Hematopoietic multipotent progenitor cell (in vitro differentiated cells): ENCODE data around the gene ATP7A. TPM values are rescaled to one million over a fixed set of nuclear protein-coding genes. Genes with fewer than 3 reads are reported as not detected.
"Not testable (repeated sequence)": the region's sequence is repeated elsewhere in the genome, so short reads cannot be mapped to it uniquely, and the experiment has no call there.

Experiments used
- DNase-seq, 3 donors: peaks; one replicate each; pipeline ENCODE4 v3.0.0-alpha.2; 2011 to 2015; ENCODE audit warnings: low read depth in 2 of 3, low spot score in 2 of 3
- total RNA-seq: library from RNA; depleted of rRNA; stranded (reverse); fragments of >200 nt; gene quantifications from one replicate; pipeline ENCODE4 v1.2.3, GENCODE V29; 2012

Gene ATP7A
- total RNA-seq = 7.8 TPM

DNA sequence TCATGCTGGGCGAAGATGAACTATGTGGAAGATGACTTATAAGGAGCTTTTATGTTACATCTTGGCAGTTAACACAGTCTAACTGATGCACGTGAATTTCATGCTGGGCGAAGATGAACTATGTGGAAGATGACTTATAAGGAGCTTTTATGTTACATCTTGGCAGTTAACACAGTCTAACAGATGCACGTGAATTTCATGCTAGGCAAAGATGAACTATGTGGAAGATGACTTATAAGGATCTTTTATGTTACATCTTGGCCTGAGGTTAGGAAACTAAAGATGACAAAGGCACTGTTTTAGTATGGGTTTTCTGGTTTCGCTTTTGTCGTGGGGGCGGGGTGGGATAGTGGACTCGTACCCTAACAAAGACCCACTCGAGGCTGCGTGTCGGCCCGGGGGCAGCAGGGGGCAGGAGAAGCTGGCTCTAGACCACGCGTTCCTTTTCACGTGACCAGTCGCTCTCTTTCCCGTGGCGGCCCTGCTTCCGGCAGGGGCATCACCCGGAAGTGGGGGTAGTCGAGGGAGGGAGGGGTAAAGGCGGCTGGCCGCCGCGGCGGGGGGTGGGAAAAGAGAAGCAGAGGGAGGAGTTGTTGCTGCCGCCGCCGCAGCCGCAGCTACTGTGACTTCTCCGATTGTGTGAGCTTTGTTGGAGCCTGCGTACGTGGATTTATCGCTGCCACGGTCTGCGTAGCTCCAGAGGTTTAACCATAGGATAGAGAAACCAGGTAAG, at the start of gene ATP7A:
TSS of gene ATP7A (plus strand) at position 586 of the 733 bp plus-strand sequence. CDS start 60,949 bp downstream, outside the sequence.
- peak; percentile 64 to 97 (median 93) for DNase-seq

DNA sequence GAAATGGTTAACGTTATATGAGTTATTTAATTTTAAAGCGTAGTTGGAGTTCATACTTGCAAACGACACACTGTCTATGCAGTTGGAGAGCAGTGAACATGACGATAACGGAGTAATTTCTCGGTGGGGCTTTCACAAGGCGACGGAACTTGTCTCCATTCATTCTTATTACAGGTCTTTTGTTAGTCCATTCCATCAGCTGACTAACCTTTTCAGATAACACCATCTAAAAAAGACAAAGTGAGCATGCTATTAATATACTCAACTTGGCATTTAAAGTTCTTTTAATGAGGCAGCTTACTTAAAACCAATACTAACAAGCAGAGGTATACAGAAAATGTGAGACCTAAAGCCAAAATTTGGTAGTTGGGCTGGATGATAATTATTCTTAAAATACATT, 35.1 kb upstream of the ATP7A start:
- DNase-seq = no peak

DNA sequence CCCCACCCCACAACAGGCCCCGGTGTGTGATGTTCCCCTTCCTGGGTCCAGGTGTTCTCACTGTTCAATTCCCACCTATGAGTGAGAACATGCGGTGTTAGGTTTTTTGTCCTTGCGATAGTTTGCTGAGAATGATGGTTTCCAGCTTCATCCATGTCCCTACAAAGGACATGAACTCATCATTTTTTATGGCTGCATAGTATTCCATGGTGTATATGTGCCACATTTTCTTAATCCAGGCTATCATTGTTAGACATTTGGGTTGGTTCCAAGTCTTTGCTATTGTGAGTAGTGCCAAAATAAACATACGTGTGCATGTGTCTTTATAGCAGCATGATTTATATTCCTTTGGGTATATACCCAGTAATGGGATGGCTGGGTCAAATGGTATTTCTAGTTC, 29.1 kb upstream of the ATP7A start:
- not testable (repeated sequence) for DNase-seq

DNA sequence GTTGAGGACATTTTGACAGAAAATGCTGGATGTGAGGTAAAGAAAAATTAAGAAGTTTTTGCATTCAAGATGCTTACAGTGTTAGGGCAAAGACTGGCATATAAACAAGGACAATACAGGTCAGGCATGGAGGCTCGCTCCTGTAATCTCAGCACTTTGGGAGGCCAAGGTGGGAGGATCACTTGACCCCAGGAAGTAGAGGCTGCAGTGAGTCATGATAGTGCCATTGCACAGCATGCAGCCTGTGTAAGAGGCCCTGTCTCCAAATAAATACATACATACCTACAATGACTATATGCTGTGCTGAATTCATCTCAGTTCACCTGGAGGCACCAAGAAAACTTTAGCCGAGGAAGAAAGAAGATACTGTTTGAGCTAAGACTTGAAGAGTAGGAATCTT, 17.6 kb upstream of the ATP7A start:
- DNase-seq = no peak

DNA sequence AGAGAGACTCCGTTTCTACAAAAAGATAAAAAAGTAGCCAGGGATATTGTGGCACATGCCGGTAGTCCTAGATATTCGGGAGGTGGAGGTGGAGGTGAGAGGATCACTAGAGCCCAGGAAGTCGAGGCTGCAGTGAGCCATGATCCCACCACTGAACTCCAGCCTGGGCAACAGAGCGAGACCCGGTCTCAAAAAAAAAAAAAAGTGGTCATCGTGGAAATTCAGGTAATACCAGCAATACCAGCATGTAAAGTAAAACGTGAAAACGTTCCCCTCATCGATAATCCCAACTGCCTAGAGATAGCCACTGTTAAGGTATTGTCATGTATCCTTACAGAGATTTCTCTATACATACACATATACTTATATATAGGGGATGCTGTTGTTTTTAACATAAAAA, 16.8 kb upstream of the ATP7A start:
- DNase-seq = no peak

DNA sequence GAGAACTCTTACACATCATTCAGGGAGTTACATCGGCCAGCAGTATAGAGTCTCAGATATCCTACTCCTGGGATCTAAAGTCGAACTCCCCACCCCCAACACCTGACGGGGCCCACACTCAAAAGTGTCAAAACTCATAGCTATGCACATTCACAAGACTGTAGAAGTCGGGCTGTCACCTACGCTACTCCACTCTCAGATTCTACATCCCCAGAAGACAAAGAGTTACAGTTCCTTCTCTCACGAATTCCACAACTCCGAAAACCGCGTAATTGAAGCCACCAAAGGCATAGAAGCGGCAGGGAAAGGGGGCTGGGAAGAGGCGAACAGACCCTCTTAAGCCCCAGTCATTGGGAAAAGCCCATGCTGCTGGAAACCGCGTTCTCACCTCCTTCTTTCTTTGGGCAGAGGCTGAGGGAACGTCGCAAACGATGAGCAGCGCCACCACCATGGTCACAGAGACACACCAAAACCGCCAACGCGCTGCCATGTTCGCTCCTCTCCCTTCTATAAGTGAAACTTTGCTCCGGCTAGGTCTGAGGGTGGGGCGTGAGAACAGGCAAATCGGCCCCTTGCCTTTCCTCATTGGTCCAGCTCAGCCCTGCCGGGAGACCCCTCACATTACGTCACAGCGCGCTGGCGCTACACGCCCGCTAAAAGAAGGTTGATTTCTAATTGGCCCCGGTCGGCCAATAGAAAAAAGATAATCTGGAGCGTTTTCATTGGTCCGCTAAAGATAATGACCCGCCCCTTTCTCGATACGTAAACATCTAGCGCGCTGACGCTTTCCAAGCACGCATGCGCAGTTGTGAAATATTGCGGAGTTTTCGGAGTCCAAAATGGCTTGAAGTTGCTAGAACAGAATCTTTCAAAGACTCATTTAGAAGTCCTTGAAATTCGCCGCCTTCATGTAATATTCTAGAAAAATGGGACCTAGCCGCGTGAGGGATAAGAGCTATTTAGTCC, 15.3 kb upstream of the ATP7A start, which contains the start of gene MAGT1:
TSS of gene MAGT1 (minus strand) at position 515 of the 966 bp plus-strand sequence. CDS start at position 490, 25 bp downstream.
- DNase-seq = peak; percentile 68 to 98 (median 95)

DNA sequence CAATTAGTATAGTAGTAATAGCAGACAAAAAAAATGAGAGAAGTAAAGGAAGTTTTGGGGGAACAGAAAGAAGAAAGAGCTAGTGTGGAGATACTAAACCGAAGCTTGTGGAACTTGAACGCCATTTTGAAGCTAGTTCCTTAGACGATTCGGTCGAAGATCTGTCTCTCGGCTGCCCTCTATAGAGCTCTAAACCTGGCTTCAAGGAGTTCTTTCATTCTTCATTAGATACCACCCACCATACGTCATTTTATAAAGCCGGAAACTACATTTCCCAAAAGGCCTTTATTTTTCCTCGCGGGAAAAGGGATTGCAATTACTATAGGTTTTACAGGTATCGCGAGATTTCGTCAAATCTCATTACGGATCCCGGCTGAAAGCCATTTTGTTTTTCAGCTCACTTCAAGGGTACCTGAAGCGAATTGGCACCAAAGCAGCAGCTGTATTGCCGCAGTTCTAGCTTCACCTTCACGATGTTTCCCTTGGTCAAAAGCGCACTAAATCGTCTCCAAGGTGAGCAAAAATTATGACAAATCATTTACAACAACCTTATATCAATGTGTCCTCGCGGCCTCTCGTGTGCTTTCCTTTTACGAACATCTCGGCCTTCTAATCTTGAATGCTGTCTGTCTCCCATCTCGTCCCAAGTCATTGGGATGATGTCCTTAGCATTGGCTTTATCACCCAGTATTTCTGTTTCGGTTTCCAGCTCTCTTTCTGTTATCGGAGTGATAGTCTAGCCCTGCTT, 11.2 kb upstream of the ATP7A start, which contains the start of gene COX7B:
TSS of gene COX7B (plus strand) at position 388 of the 748 bp plus-strand sequence. CDS start at position 474, 86 bp downstream.
- DNase-seq = peak; percentile 64 to 97 (median 89)

DNA sequence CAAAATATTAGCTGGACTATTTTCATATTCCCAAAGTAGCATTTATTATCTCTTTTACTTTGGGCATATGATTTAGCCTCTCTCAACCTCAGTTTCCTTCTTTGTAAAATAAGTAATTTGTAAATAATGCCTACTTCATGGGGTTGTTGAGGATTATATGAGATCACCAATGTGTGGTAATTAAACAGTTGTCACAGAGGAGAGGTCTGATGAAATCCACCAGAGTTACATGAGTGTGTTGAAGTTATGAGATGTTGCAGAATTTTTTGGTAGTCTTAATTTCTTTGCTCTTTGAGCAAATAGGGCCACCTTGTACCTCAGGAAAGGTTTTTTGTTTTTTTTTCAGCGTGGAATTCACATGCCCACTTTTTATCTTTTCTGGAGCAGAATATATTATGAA, 9.8 kb upstream of the ATP7A start:
- DNase-seq = no peak

DNA sequence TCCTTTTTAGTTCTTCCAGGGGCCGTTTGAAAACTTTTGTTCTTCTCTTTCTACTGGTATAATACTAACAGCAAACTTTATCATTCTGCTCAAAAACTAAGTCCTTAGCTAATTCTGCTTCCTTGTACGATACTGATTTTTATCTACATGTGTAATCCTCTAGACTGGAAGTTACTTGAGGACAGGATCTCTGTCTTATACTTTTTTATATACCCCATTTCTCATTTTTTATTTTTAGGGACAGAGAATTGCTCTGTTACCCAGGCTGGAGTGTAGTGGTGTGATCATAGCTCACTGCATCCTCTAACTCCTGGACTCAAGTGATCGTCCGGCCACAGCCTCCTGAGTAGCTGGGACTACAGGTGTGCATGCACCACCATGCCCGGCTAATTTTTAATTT, 9.0 kb upstream of the ATP7A start:
- no peak for DNase-seq

DNA sequence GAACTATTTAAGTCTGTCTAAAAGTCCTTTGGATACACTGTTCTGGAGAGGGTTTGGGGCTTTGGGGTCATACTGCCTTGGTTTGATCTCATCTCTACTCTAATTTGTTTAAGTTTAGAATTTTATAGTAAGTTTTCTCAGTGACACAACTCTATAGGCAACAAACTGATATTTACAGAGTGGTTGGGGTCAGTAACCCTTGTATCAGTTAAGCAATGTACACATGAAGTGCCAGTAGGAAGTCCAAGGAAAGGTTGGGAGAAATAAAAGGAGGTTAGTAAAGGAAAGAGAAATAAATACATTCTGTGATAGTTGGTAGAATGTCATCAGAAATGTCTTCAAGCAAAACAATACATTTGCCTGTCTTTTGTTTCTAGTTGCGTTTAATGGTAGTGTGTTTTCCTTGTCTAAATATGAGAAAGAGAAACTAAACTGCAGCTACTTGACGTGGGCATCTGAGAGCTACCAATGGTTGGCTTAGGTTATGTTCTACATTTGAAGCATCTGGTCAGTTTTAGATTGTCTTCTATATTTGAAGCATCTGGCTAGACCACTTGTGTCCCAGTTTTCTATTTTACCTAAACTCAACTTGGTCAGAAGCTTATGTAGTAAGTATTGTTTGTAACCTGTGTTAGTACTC, 6.9 kb downstream of the ATP7A start:
- peak in 1 of 3 donors; percentile 2 for DNase-seq

DNA sequence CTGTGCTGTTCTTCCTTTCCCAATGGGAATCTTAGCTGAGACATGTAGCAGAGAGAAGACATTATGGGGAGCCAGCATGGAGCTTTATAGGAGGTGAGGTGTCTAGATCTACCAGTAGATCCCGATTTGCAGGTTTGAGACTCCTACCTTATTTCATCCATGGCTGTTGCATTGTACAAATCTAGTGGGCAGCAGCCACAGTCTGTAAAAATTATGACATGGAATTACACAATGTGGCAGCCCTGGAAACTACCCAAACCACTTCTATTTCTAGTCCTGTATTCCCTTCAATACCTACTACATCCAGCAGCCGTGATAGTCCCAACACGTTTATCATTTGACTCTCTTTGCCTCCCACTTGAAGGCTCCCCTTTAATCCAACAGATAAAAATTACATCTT, 8.1 kb downstream of the ATP7A start:
- peak in 1 of 3 donors; percentile 4 for DNase-seq

DNA sequence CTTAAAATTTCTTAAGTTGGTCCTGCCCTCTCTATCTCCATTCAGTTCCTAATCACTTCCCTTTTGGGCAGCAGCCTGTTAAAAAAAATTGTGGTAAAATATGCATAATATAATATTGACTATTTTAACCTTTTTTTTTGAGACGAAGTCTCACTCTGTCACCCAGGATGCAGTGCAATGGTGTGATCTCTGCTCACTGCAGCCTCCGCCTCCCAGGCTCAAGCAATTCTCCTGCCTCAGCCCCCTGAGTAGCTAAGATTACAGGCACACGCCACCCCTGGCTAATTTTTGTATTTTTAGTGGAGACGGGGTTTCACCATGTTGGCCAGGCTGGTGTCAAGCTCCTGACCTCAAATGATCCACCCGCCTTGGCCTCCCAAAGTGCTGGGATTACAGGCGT, 8.9 kb downstream of the ATP7A start:
- DNase-seq = not testable (repeated sequence)

DNA sequence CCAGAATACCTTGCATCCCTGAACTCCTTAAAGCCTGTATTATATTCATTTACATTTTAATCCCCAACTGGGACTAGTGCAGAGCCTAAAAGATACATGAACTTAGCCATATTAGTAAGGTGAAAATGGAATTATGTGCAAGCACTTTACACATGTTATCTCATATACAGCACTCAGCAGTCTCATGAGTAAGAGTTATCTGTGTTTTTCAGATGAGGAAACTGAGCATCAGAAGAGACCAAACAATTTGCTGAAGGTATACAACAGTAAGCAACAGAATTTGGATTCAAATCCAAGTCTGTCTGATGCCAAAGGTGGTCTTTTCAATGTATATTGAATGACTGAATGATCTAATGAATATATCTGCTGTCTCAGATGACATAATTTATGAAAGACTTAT, 12.3 kb downstream of the ATP7A start:
- no peak for DNase-seq

DNA sequence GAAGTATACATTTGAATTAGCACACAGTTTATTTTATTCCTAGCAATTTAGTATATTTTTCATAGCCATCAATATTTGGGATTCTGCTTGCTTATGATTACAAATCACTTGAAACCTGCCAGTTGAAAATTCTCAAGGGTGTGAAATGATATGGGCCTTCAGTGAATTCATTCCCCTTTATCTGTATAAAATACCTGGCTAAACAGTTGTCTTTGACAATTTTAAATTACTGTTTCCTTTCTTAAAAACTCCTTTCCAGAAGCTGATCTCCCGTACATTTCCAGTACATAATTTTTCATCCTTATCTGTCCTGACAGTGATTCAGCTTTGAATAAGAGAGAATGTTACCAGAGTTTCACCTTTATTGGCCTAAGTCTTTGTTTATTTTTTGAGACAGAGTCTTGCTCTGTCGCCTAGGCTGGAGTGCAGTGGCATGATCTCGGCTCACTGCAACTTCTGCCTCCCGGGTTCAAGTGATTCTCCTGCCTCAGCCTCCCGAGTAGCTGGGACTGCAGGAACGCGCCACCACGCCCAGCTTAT, 13.9 kb downstream of the ATP7A start:
- no peak for DNase-seq

DNA sequence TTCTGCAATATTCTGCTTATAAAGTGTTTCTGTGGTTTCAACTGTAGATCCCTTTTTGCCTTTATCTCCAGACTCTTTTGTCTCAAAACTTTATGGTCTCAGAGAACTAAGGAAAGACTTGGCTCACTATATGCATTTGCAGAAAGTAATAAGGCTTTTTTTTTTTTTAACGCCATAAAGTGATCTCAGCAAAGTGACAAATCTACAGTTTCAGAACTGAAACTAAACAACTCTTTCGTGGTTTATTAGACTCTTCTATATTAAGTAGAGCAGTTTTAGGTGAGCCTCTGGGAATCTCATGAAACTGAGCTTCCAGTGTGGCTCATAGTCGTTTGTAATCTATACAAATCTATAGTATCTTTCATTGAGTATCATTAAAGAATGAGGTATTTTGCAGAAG, 15.3 kb downstream of the ATP7A start:
- peak in 1 of 3 donors; percentile 6 for DNase-seq

DNA sequence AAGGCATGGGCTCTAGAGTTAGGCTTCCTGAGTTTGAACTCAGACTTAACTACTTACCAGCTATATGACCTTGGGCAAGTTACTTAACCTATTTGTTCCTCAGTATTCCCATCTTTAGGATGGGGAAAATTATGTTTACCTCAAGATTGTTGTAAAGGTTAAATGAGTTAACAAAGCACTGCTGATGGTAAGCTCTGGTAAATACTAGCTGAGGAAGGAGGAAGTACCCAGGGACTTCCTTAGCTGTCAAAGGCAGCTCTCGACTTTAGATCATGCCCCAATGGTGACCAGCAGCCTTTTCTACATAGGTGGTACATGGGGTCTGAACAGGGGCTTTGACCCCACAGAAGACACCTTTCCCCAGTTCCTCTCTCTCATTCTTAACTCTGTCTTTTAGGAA, 20.1 kb downstream of the ATP7A start:
- DNase-seq = no peak

DNA sequence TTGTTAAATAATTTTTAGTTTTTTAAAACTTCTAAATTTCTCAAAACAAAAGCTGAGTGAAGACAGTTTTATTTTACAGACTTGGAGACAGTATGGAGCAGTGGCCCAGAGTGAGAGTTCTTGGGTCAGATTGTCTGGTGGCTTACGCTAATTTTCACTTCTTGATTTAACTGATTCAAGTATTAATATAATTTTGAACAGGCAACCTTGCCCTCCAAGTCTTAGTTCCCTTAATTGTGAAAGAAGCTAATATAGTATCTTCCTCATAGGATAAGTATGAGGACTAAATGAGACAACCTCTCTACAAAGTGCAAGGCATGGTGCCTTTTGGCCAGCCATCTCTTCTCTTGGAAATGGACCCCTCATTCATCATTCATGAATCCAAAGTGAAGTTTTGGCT, 25.4 kb downstream of the ATP7A start:
- DNase-seq = no peak

DNA sequence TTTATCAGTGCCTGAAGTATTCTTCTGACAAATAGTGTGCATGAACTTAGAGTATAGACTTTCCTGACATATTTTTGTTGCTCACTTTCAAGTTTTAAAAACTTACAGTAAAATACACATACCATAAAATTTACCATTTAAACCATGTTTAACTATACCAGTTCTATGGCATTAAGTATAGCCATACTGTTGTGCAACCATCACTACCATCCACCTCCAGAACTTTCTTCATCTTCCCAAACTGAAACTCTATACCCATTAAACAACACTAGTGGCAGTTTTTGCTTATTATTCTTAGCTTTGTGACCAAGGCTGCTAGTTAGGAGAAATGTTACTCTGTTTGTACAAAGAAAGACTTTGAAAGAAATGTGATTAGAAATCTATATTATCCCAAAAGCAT, 25.8 kb downstream of the ATP7A start:
- no peak for DNase-seq

DNA sequence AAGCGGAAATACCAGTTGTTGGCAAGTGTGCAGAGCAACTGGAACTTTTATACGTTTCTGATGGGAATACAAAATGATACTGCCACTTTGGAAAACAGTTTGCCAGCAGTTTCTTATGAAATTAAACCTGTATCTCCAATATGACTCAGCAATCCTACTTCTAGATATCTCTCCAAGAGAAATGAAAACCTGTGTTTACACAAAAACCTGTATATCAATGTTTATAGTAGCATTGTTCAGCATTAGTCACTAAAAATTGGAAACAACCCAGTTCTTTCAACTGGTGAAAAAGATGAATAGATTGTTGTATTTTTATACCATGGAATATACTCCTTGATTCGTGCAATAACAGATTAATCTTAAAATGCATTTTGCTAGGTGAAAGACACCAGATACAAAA, 26.8 kb downstream of the ATP7A start:
- DNase-seq = no peak
